Measurements from ENCODE around the gene ACAT2. TPM values are rescaled to one million over a fixed set of nuclear protein-coding genes. Genes with fewer than 3 reads are reported as not detected.

The ACAT2 gene
- total and polyA plus RNA-seq, 2 donors (not counting 1 experiment from before 2014, with no cell fraction given): 6.5 to 31.1 TPM

- intact Hi-C loops (cut with micrococcal nuclease): no loop called here
- no peak for DNase-seq
- Mint-ChIP-seq H3K27ac (no peak overlapping the region), H3K4me3 (no peak overlapping the region), H3K9me3 (ENCODE audit: insufficient read depth) (no peaks in the 10 kb centered on the region), H3K4me1 (peaks cover 2% of the 10 kb centered on the region), H3K27me3 (no peaks in the 10 kb centered on the region)
- Histone ChIP-seq H3K4me2 (replicated peaks; ENCODE audit: low read depth, low read length, poor library complexity, severe bottlenecking) (no peak overlapping the region), H4K20me1 (ENCODE audit: control insufficient read depth, insufficient read depth, low read length, poor library complexity, severe bottlenecking) (peaks cover 9% of the 10 kb centered on the region), H3K4me1 (ENCODE audit: control insufficient read depth in 2 of 2, insufficient read depth in 2 of 2, low read length in 2 of 2) (no peaks in the 10 kb centered on the region), H3K9me3 (ENCODE audit: control extremely low read depth in 1 of 3, control insufficient read depth in 2 of 3, insufficient read depth in 1 of 3, low read length in 2 of 3) (no peaks in the 10 kb centered on the region), H3K4me3 (ENCODE audit: control extremely low read depth in 1 of 5, extremely low read depth in 1 of 5, insufficient read depth in 1 of 5, low read depth in 2 of 5, low read length in 4 of 5) (no peak overlapping the region), H3K79me2 (ENCODE audit: control insufficient read depth, insufficient read depth, low read length) (peaks cover 5% of the 10 kb centered on the region), H3K27ac (ENCODE audit: low read length in 2 of 2) (no peak overlapping the region), H3K36me3 (replicated peaks in 1 of 2; ENCODE audit: control extremely low read depth in 1 of 2, control insufficient read depth in 1 of 2, extremely low read depth in 1 of 2, insufficient read depth in 2 of 2, low read length in 1 of 2) (peaks cover 13 to 38% of the 10 kb centered on the region in 2 experiments), H2AFZ (ENCODE audit: insufficient read depth, low read depth, low read length, poor library complexity, severe bottlenecking) (no peak overlapping the region), H3K9ac (ENCODE audit: low read length) (no peak overlapping the region), H3K27me3 (replicated peaks in 1 of 4; ENCODE audit: control extremely low read depth in 1 of 4, control insufficient read depth in 3 of 4, insufficient read depth in 4 of 4, low read length in 3 of 4) (no peaks in the 10 kb centered on the region)
- POLR2A ChIA-PET: no interaction called here
- 100% methylated on average over 4 of the region's 8 CpGs for WGBS (ENCODE audit: insufficient coverage)
- no peak for TF ChIP-seq CTCF (IDR thresholded peaks at IDR 0.05)
- TF ChIP-seq EZH2 (IDR thresholded peaks at IDR 0.05; ENCODE audit: borderline replicate concordance, insufficient read depth, low read depth, low read length, poor library complexity, severe bottlenecking): no peak
- no peak for ATAC-seq (ENCODE audit: low read depth)
- CTCF ChIA-PET: no interaction called here
Measured at GRCh38 chr6:159801935-159802334, 40.1 kb downstream of the ACAT2 start.

GRCh38 chr6:159804504-159804903 lies 42.7 kb downstream of the ACAT2 start:
- intact Hi-C loops (cut with micrococcal nuclease): no loop called here
- Mint-ChIP-seq H3K4me1 (peaks cover 2% of the 10 kb centered on the region), H3K27me3 (no peaks in the 10 kb centered on the region), H3K9me3 (ENCODE audit: insufficient read depth) (no peaks in the 10 kb centered on the region), H3K27ac (no peak overlapping the region), H3K4me3 (no peak overlapping the region)
- TF ChIP-seq EZH2 (IDR thresholded peaks at IDR 0.05; ENCODE audit: borderline replicate concordance, insufficient read depth, low read depth, low read length, poor library complexity, severe bottlenecking): no peak
- TF ChIP-seq CTCF (IDR thresholded peaks at IDR 0.05): no peak
- Histone ChIP-seq H3K27ac (ENCODE audit: low read length in 2 of 2) (no peak overlapping the region), H3K4me1 (ENCODE audit: control insufficient read depth in 2 of 2, insufficient read depth in 2 of 2, low read length in 2 of 2) (no peaks in the 10 kb centered on the region), H3K4me2 (replicated peaks; ENCODE audit: low read depth, low read length, poor library complexity, severe bottlenecking) (no peak overlapping the region), H3K9me3 (ENCODE audit: control extremely low read depth in 1 of 3, control insufficient read depth in 2 of 3, insufficient read depth in 1 of 3, low read length in 2 of 3) (no peaks in the 10 kb centered on the region), H3K27me3 (replicated peaks in 1 of 4; ENCODE audit: control extremely low read depth in 1 of 4, control insufficient read depth in 3 of 4, insufficient read depth in 4 of 4, low read length in 3 of 4) (no peaks in the 10 kb centered on the region), H3K4me3 (ENCODE audit: control extremely low read depth in 1 of 5, extremely low read depth in 1 of 5, insufficient read depth in 1 of 5, low read depth in 2 of 5, low read length in 4 of 5) (no peak overlapping the region), H3K79me2 (ENCODE audit: control insufficient read depth, insufficient read depth, low read length) (no peaks in the 10 kb centered on the region), H4K20me1 (ENCODE audit: control insufficient read depth, insufficient read depth, low read length, poor library complexity, severe bottlenecking) (no peaks in the 10 kb centered on the region), H3K36me3 (replicated peaks in 1 of 2; ENCODE audit: control extremely low read depth in 1 of 2, control insufficient read depth in 1 of 2, extremely low read depth in 1 of 2, insufficient read depth in 2 of 2, low read length in 1 of 2) (peaks cover 0 to 15% of the 10 kb centered on the region in 2 experiments), H2AFZ (ENCODE audit: insufficient read depth, low read depth, low read length, poor library complexity, severe bottlenecking) (no peak overlapping the region), H3K9ac (ENCODE audit: low read length) (no peak overlapping the region)
- 95% methylated on average over 6 of the region's 10 CpGs for WGBS (ENCODE audit: insufficient coverage)
- CTCF ChIA-PET: no interaction called here
- POLR2A ChIA-PET: interaction anchor here (1.3 kb wide), 1 partner anchor 14 kb away, joined by 3 read pairs; the partner anchor contains the start of gene MRPL18
- DNase-seq (no peak), ATAC-seq (ENCODE audit: low read depth) (no peak)
